NCI-H2196 (cell line): ENCODE results near the gene TCAF2.
"Not testable (repeated sequence)": the region's sequence is repeated elsewhere in the genome, so short reads cannot be mapped to it uniquely, and the experiment has no call there.

Source experiments
- DNase-seq: peaks from one replicate; lab custom pipeline; 2025; ENCODE audit not compliant: unreplicated experiment; lab: John Stamatoyannopoulos, UW

TCAF2 gene

DNA sequence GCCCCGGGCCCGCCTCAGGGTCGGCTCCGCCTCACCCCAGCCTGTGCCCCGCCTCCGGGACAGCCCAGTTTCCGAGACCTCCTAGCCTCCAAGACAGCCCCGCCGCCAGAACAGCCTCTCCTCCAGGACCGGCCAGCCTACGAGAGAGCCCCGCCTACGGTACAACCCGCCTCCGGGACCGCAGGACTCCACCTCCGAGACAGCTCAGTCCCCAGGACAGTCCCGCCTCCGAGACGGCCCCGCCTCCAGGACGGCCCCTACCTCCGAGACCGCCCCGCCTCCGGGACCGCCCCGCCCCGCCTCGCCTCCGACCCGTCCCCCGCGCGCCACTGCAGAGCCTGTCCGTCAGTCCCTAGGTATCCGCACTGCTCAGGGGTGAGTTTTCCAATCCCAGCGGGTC is at the start of gene TCAF2:
Gene TCAF2 (plus strand): TSS at position 329 of the 400 bp plus-strand sequence.
- not testable (repeated sequence) for DNase-seq

GRCh38 chr7:143571501-143571900 is 49.3 kb upstream of the TCAF2 start, which contains the start of gene CTAGE15:
Gene CTAGE15 (plus strand): TSS chr7:143571801. CDS start chr7:143571818, 17 bp downstream.
- not testable (repeated sequence) for DNase-seq

DNA sequence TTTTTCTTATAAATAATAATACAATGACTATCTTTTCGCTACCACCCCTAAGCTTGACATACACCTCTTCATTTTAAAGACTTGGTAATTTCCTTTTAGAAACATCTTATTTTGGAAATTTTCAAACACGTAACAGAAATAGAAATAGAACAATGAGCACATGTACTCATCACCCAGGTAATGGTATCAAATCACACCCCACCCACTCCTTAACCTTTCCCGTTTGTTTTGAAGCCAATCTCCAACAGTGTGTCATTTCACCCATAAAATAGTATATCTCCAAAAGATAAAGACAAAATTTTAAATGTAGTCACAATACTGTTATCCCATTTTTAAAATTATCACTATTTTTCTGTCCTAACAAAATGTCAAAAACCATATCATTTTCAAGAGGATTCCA is 32.6 kb upstream of the TCAF2 start:
- not testable (repeated sequence) for DNase-seq

- DNase-seq, result not testable (repeated sequence)
These were observed 30.9 kb upstream of the TCAF2 start for GRCh38 chr7:143589897-143590296.

DNA sequence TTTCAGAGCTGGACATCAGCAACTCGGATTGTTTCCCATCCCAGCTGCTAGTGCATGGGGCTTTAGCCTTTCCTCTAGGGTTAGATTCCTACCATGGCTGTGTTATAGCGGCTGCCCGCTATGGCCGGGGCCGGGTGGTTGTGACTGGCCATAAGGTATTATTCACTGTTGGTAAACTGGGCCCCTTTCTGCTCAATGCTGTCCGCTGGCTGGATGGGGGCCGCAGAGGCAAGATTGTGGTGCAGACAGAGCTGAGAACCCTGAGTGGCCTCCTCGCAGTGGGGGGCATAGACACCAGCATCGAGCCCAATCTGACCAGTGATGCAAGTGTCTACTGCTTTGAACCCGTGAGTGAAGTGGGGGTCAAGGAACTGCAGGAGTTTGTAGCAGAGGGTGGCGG is 22.7 kb upstream of the TCAF2 start:
- not testable (repeated sequence) for DNase-seq

- not testable (repeated sequence) for DNase-seq
These were observed 17.2 kb upstream of the TCAF2 start for GRCh38 chr7:143603549-143603948.

GRCh38 chr7:143606088-143606487 is 14.7 kb upstream of the TCAF2 start:
- DNase-seq, result not testable (repeated sequence)

DNA sequence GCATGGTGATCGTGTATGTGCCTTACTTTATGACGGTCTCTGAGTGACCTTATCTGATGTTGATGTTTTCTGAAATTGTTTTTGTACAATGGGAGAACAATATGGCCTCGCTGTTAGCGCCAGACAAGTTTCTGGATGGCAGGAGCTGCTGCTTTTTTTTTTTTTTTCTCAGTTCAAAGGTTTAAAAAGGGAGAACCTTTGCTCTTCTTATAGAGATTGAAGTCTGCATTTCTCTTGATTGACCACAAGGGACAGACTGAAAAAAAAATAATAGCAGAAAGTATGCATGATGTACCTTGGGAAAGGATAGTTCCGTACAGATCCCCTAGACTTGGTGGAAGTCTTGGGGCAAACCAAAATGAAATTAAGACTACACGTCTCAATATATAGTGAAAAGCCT is 5.2 kb upstream of the TCAF2 start:
- not testable (repeated sequence) for DNase-seq

DNA sequence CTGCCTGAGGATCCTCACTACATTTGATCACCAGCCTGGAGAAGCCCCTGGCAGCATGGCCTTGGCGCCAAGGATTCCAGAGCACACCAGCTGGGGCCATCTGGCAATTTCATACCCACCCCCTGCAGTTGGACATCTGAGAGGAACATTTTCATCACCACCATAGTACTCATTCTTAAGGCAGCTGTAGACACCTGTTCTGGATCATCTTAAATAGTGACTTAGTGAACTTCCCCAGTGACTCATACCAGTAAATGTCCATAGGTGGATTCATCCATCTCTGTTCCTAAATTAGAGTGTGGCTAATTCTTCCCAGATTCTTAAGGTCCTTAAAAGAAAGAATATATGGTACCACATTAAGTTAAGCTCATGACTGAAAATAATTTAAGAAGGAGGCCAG is 3.6 kb upstream of the TCAF2 start:
- DNase-seq, result not testable (repeated sequence)

DNA sequence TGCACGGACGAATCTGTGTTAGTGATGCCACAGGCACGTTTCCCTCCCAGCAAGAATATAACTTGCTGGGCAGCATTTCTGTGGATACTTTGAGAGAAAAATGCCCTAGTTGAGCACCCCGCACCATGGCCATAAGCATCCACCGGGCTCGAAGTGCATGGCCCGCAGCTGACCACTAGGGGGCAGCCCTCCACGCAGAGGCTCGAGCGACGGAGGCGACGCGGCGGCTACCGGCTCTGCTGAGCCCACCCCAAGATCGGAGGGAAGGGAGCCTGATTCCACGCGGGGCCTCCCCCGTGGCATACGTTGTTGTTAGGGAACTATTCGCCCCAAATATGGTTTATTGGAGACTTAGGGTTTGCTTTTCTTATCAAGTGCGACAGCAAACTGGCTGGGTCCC is 716 bp upstream of the TCAF2 start:
- not testable (repeated sequence) for DNase-seq

DNA sequence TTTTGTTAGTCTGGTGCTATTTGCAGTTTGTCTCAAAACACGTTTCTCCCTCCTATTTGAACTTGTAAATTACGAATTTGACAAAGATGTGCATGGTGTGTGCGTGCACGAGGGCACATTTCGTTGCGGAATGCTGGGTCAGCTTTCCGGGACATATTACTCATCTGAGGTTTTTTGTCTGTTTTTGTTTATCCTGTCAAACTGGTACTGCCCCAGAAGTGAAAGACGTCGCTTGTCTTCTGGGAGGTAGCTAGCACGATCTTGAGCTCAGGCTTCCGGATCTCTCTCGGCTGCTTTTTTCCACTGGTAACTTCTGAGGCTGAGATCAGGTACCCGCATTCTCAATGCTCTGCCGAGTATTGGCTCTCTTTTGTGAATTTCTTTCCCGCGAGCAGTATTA is 401 bp downstream of the TCAF2 start:
- DNase-seq, result not testable (repeated sequence)

DNA sequence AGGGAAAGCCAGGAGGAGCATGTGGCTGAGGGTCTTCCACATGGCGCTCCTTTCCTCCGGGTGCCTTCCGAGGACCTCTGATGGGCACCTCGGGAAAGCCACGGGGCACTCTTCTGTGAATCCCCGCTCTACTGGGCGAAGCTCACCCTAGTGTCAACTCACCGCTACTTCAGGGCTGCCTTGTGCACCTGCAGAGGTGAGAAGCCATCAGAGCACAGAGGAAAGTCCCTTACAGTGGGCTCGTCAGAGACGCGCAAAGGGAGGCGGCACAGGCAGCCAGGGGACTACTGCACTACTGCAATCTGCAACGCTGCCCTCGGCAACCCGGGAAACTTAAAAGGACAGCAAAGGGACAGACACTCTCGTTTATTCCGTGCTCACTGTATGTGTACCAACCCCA is 1.4 kb downstream of the TCAF2 start:
- DNase-seq, result not testable (repeated sequence)

GRCh38 chr7:143630653-143631052 is 9.9 kb downstream of the TCAF2 start:
- DNase-seq, result not testable (repeated sequence)

DNA sequence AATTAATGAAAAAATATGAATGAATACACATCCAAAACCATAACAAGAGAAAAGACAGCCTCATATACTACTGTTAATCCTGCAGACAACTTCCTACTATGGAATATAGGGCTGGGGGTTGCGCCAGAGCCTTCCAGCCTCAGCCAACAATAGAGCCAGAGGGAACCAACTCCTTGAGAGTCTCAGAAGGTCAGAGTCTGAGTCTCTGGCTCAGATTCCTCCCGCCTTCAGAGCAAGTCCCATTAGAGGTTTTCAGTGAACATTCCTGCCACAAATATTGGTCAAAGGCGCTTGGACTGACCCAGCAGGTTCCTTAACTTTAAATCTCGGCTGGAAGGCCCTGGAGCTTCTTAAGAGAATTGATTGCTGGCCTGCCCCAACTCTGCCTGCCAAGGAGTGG is 11.7 kb downstream of the TCAF2 start:
- DNase-seq, result not testable (repeated sequence)

GRCh38 chr7:143633013-143633618 is 12.3 kb downstream of the TCAF2 start:
- not testable (repeated sequence) for DNase-seq

DNA sequence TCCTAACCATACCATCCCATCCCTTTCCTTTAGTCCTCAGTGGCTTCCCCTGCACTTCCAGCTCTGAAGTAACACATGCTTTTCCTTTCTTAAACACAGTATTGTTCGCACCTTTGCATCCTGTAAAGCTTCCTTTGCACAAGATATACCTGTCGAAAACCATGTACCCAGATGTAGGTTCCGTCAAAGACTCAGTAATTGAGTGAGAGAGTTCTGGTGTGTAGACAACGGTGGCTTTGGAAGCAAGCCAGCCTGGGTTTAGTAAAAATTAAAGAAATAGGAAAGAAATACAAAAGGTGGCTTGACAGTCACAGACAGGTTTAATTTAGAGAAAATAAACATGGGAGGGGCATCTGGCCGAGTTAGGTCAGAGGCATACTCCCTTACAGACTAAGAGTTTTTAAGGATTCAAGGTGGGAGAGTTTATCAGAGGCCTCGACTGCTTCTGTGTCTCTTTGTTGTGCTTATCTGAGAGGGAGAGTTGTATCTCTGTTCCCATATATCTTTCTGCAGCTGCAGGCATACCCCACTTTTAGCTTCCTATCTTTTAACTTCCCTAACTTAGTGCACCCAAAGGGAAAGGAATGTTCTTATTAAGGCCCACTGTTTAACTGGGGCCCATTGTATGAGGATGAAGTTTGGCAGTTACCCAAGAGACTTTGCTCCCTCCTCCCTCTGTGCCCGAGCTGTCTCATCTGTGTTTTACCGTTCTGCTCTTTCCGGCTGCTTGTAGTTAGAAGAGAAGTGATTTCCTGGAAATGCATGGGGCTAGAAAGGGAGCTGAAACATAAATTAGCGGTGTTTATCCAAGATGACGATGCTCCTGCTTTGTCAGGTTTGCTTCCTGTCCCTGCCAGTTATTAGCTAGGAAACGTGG is 14.8 kb downstream of the TCAF2 start:
- DNase-seq, result not testable (repeated sequence)

GRCh38 chr7:143639372-143639771 is 18.6 kb downstream of the TCAF2 start:
- not testable (repeated sequence) for DNase-seq

GRCh38 chr7:143640528-143641189 is 19.9 kb downstream of the TCAF2 start:
- not testable (repeated sequence) for DNase-seq

DNA sequence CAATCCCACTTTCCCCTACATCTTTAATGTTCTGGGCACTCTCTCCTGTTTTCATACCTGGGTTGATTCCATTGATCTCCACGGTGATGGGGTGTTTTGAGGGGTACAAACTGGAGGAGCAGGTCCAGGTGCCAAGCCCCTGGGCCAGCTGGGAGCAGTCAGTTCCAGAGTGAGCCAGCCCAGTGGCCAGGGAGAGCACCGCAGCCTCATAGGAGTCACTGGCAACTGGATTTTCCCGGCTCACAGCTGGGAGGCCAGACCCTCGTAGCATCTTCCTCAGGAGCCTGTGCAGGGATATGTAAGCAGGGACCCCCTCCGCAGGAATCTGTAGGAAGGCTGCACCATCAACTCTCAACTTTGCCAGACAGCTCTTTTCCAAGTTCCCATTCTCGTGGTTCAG is 25.8 kb downstream of the TCAF2 start:
- DNase-seq, result not testable (repeated sequence)

- not testable (repeated sequence) for DNase-seq
These were observed 29.1 kb downstream of the TCAF2 start for GRCh38 chr7:143649902-143650301.

DNA sequence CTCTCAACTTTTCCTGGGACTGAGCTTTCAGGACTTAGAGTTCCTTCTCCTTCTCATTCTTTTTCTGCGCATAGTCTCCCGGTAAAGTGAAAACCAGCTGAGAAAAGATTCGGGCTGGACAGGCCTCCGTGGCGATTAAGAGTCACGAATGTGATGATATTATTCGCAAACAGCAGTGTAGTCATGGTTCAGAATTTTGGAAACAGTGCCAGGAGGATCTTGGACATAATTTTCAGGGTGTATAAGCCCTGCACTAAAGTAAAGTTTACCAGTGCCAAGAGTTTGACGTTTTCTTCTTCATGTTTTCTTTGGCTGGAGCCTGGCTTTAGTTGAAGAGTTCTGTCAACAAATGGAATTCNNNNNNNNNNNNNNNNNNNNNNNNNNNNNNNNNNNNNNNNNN is 29.7 kb downstream of the TCAF2 start:
- DNase-seq, result not testable (repeated sequence)
